ENCODE measurements around the gene GIMAP8.

Gene GIMAP8

DNA sequence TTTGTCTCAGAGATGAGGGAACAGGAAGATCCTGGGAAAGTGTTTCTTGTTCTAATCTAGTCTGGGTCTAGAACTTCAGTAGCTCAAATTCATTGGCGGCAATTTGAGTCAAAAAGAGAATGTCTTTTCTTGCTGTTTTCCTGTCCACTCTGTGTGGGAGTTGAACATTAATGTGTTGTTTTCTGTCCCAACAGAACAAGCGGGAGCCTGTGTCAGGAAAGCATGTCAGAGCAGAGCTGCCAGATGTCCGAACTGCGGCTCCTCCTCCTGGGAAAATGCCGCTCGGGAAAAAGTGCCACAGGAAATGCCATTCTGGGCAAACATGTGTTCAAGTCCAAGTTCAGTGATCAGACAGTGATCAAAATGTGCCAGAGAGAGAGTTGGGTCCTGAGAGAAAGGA is 16.0 kb downstream of the GIMAP8 start:
- TF ChIP-seq, protein P1, sequence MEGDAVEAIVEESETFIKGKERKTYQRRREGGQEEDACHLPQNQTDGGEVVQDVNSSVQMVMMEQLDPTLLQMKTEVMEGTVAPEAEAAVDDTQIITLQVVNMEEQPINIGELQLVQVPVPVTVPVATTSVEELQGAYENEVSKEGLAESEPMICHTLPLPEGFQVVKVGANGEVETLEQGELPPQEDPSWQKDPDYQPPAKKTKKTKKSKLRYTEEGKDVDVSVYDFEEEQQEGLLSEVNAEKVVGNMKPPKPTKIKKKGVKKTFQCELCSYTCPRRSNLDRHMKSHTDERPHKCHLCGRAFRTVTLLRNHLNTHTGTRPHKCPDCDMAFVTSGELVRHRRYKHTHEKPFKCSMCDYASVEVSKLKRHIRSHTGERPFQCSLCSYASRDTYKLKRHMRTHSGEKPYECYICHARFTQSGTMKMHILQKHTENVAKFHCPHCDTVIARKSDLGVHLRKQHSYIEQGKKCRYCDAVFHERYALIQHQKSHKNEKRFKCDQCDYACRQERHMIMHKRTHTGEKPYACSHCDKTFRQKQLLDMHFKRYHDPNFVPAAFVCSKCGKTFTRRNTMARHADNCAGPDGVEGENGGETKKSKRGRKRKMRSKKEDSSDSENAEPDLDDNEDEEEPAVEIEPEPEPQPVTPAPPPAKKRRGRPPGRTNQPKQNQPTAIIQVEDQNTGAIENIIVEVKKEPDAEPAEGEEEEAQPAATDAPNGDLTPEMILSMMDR (IDR thresholded peaks at IDR 0.05; ENCODE audit: control extremely low read depth, extremely low read depth, low read depth, missing control alignments) = no peak
- POLR2A ChIA-PET = no interaction called here
- CTCF ChIA-PET = interaction anchor here (0.9 to 2.9 kb wide), 5 partner anchors 9 to 140 kb away, joined by 3 to 13 read pairs (median 3); no protein-coding TSS in a partner anchor
- DNase-seq (ENCODE audit: extremely low spot score) = no peak

DNA sequence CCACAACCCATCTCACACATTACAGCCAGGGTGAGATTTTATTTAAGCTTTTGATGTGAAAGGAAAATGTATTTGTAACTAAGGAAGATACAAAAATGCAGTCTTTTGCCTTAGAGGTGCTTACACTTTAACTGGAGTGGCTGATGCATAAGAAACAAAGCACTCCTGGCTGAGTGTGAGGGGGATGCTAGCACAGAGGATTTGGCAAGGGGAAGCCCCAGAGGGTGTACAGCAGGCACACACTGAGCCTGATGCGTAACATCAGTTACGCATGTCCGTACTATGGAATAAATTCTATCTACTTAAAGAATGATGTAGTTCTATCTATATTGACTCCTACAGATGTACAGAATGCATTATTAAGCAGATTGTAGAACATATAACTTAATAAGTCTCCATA is 17.8 kb downstream of the GIMAP8 start:
- TF ChIP-seq, protein P1 (IDR thresholded peaks at IDR 0.05; ENCODE audit: control extremely low read depth, extremely low read depth, low read depth, missing control alignments) = no peak
- DNase-seq (ENCODE audit: extremely low spot score) = no peak
- ChIA-PET POLR2A (no interaction called here), CTCF (interaction anchor here (1.8 kb wide), 1 partner anchor 19 kb away, joined by 7 read pairs; no protein-coding TSS in a partner anchor)

DNA sequence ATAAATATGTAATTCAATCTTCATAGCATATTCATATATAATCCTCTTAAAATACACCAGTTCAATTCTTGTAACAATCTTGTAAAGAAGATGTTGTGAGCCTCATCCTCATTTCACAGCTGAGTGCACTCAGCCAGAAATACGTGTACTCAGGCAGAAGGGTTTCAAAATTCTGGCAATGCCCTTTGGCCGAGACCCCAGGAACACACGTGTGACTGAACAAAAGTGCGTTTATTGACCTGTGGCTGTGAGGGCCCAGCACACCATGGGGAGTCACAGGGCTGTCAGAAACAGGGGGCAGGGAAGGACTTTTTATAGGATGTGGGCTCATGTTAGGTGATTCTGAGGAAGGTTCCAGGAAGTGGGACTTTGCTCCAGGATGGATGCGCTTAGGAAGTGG is 21.5 kb downstream of the GIMAP8 start:
- CTCF ChIA-PET = interaction anchor here (1.5 kb wide), 1 partner anchor 16 kb away, joined by 4 read pairs; no protein-coding TSS in a partner anchor

DNA sequence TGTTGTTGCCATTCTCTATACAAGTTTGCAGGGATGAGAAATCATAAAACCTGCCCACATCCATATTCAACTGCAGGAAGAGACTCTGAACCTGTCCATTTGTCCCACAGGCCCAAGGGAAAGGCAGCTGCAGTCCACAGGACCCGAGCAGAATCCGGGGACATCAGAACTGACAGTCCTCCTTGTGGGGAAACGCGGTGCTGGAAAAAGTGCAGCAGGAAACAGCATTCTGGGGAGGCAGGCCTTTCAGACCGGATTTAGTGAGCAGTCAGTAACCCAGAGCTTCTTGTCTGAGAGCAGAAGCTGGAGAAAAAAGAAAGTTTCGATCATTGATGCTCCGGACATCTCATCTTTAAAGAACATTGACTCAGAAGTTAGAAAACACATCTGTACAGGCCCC is 23.5 kb downstream of the GIMAP8 start:
- TF ChIP-seq, protein P1 (IDR thresholded peaks at IDR 0.05; ENCODE audit: control extremely low read depth, extremely low read depth, low read depth, missing control alignments) = no peak
- DNase-seq (ENCODE audit: extremely low spot score) = no peak
- POLR2A ChIA-PET = no interaction called here
- CTCF ChIA-PET = interaction anchor here (1.2 to 3.5 kb wide), 3 partner anchors 8 to 27 kb away, joined by 3 to 13 read pairs (median 3); no protein-coding TSS in a partner anchor

More for the DNA sequence above, 21.5 kb downstream of the GIMAP8 start:
- TF ChIP-seq, protein P1 (IDR thresholded peaks at IDR 0.05; ENCODE audit: control extremely low read depth, extremely low read depth, low read depth, missing control alignments) = no peak
- POLR2A ChIA-PET = no interaction called here
- DNase-seq (ENCODE audit: extremely low spot score) = no peak

DNA sequence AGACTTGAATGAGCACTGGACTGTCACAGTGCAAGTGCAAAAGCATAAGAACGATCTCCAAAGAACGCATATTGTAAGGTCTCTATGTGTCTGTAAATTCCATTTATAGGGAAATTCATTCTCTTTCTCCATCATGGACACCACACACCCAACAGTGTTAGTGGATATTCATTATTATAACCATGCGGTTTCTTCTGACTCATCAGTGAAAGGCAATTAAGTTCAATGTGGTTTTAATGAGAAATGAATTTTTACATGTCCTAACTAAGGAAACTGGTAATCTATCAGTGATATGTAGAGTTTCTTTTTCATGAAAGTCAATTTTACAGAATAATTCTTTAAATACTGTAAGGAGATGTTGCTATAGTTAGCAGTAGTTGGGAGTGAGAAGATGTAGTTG is 25.9 kb downstream of the GIMAP8 start:
- DNase-seq (ENCODE audit: extremely low spot score) = no peak
- TF ChIP-seq, protein P1 (IDR thresholded peaks at IDR 0.05; ENCODE audit: control extremely low read depth, extremely low read depth, low read depth, missing control alignments) = no peak
- CTCF ChIA-PET = interaction anchor here (3.5 kb wide), 1 partner anchor 11 kb away, joined by 13 read pairs; no protein-coding TSS in a partner anchor
- POLR2A ChIA-PET = no interaction called here

DNA sequence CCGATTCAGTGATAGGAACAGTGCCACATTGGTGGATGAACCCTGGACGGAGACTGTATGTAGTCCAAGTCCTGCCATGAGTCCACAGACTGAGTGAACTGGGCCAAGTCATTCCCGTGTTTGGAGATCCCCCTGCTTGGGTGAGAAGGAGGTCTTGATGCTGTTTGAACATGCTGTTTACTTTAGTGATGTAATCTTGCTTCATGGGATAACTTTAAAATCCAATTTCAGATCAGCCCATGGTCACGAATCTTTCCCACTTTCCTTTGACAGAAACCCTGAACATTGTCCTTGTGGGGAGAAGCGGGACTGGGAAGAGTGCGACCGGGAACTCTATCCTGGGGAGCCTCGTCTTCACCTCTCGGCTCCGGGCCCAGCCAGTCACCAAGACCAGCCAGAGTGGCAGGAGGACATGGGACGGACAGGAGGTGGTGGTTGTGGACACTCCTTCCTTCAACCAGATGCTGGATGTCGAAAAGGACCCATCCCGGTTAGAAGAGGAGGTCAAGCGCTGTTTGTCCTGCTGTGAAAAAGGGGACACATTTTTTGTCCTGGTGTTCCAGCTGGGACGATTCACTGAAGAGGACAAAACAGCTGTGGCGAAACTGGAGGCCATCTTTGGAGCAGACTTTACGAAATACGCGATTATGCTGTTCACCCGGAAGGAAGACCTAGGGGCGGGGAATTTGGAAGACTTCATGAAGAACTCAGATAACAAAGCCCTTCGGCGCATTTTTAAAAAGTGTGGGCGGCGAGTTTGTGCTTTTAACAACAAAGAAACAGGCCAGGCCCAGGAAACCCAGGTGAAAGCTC is 26.6 kb downstream of the GIMAP8 start:
- TF ChIP-seq, protein P1 (IDR thresholded peaks at IDR 0.05; ENCODE audit: control extremely low read depth, extremely low read depth, low read depth, missing control alignments) = no peak
- POLR2A ChIA-PET = no interaction called here
- CTCF ChIA-PET = interaction anchor here (3.5 kb wide), 1 partner anchor 11 kb away, joined by 13 read pairs; no protein-coding TSS in a partner anchor
- DNase-seq (ENCODE audit: extremely low spot score) = no peak

All from GM10248 (cell line).